PFSK-1 (cell line): ENCODE results near the gene FCMR.

Source experiments
- FOXP2 ChIP-seq: optimal IDR thresholded peaks from 2 replicates; pipeline ENCODE3; 2011; ENCODE audit warnings: borderline replicate concordance, control low read depth, inconsistent platforms; ENCODE audit not compliant: insufficient read depth; ENCODE audit errors: extremely low read length, extremely low read depth
- POLR2AphosphoS5 ChIP-seq: IDR thresholded peaks from 2 replicates; pipeline ENCODE4 v1.6.1; 2012; ENCODE audit warnings: low read depth, mild to moderate bottlenecking, control low read depth, low read length, moderate library complexity
- SIN3A ChIP-seq: IDR thresholded peaks from 2 replicates; pipeline ENCODE4 v1.6.1; 2012; ENCODE audit warnings: mild to moderate bottlenecking, low read length, moderate library complexity, borderline replicate concordance; ENCODE audit not compliant: insufficient read depth
- TAF1 ChIP-seq: IDR thresholded peaks from 2 replicates; pipeline ENCODE4 v1.6.1; 2012; ENCODE audit warnings: low read length, control low read depth, borderline replicate concordance; ENCODE audit not compliant: insufficient read depth
- TF ChIP-seq, protein P1 (sequence below), 2 experiments: IDR thresholded peaks; 2 replicates each; pipeline versions ENCODE4 v1.6.1 to v1.8.0; 2011 to 2012; ENCODE audit warnings: low read depth in 2 of 2, low read length in 2 of 2, control low read depth in 1 of 2, inconsistent platforms in 1 of 2, mild to moderate bottlenecking in 1 of 2, moderate library complexity in 1 of 2; ENCODE audit not compliant: insufficient read depth in 1 of 2

The FCMR gene

GRCh38 chr1:206955476-206956451 lies 34.0 kb upstream of the FCMR start:
- TF ChIP-seq SIN3A: no peak
- TF ChIP-seq, protein P1, sequence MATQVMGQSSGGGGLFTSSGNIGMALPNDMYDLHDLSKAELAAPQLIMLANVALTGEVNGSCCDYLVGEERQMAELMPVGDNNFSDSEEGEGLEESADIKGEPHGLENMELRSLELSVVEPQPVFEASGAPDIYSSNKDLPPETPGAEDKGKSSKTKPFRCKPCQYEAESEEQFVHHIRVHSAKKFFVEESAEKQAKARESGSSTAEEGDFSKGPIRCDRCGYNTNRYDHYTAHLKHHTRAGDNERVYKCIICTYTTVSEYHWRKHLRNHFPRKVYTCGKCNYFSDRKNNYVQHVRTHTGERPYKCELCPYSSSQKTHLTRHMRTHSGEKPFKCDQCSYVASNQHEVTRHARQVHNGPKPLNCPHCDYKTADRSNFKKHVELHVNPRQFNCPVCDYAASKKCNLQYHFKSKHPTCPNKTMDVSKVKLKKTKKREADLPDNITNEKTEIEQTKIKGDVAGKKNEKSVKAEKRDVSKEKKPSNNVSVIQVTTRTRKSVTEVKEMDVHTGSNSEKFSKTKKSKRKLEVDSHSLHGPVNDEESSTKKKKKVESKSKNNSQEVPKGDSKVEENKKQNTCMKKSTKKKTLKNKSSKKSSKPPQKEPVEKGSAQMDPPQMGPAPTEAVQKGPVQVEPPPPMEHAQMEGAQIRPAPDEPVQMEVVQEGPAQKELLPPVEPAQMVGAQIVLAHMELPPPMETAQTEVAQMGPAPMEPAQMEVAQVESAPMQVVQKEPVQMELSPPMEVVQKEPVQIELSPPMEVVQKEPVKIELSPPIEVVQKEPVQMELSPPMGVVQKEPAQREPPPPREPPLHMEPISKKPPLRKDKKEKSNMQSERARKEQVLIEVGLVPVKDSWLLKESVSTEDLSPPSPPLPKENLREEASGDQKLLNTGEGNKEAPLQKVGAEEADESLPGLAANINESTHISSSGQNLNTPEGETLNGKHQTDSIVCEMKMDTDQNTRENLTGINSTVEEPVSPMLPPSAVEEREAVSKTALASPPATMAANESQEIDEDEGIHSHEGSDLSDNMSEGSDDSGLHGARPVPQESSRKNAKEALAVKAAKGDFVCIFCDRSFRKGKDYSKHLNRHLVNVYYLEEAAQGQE (IDR thresholded peaks at IDR 0.05; ENCODE audit: insufficient read depth in 1 of 2, low read depth in 2 of 2, low read length in 2 of 2): no peak
- TF ChIP-seq POLR2AphosphoS5: no peak
- no peak for TF ChIP-seq TAF1
- TF ChIP-seq FOXP2: no peak

- TF ChIP-seq TAF1: no peak
- TF ChIP-seq SIN3A: no peak
- no peak for TF ChIP-seq FOXP2
- TF ChIP-seq, protein P1 (IDR thresholded peaks at IDR 0.05; ENCODE audit: insufficient read depth in 1 of 2, low read depth in 2 of 2, low read length in 2 of 2): no peak
- TF ChIP-seq POLR2AphosphoS5: no peak
Observed at GRCh38 chr1:206954459-206955342, 33.0 kb upstream of the FCMR start.

- TF ChIP-seq FOXP2: no peak
- TF ChIP-seq POLR2AphosphoS5: no peak
- TF ChIP-seq, protein P1 (IDR thresholded peaks at IDR 0.05; ENCODE audit: insufficient read depth in 1 of 2, low read depth in 2 of 2, low read length in 2 of 2): no peak
- no peak for TF ChIP-seq SIN3A
- no peak for TF ChIP-seq TAF1
Observed at GRCh38 chr1:206953626-206954025, 31.9 kb upstream of the FCMR start.

DNA sequence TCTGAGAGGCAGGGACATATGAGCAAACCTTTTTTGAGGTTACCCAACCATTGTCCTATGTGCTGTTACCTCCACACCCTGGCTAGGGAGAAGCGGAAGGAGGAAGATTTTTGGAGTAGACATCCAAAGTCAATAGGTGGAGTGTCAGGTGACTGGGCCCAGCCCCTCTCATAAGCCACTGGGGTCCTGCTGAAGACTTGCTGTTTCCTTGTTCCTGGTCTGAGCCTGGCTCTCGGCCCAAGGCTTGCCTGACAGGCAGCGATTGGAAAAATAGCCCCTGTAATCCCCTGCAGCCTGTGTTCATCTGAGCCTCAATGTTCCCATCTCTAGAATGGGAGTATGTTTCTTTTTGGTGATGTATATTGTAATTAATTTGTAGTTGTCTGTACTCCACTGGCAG lies 31.4 kb upstream of the FCMR start:
- TF ChIP-seq TAF1 (no peak), FOXP2 (no peak), SIN3A (no peak), POLR2AphosphoS5 (no peak)
- TF ChIP-seq, protein P1 (IDR thresholded peaks at IDR 0.05; ENCODE audit: insufficient read depth in 1 of 2, low read depth in 2 of 2, low read length in 2 of 2): no peak
